K562 (cell line): ENCODE measurements around the gene GPR4. TPM values are rescaled to one million over a fixed set of nuclear protein-coding genes. Genes with fewer than 3 reads are reported as not detected.
A peak's percentile ranks its signal among the peaks of the same experiment; 100 is the strongest.

Experiments used
- AFF4 ChIP-seq: sonication (generic); formaldehyde crosslinking; IDR thresholded peaks from 2 replicates; pipeline ENCODE4 v1.8.0; 2023; ENCODE audit warnings: mild to moderate bottlenecking, missing genetic modification reagents
- CHD4 ChIP-seq: fragments of 200-600 bp; sonication (generic); IDR thresholded peaks from 3 replicates; pipeline ENCODE4 v1.6.1; 2012; ENCODE audit warnings: low read depth, mild to moderate bottlenecking, mixed read lengths, low read length, inconsistent platforms; ENCODE audit not compliant: insufficient read depth, insufficient replicate concordance, poor library complexity, severe bottlenecking
- ETV1 ChIP-seq: fragments of 450-650 bp; conservative IDR thresholded peaks from 2 replicates; pipeline ENCODE4 v1.6.1; 2016; ENCODE audit warnings: missing genetic modification characterization, control low read depth, low read depth, missing compliant biosample characterization
- NFE2L1 ChIP-seq: fragments of 450-650 bp; IDR thresholded peaks from 2 replicates; pipeline ENCODE4 v1.6.1; 2016; ENCODE audit warnings: missing genetic modification characterization, low read depth, mild to moderate bottlenecking, missing compliant biosample characterization, moderate library complexity, borderline replicate concordance
- PBX2 ChIP-seq, 2 experiments: IDR thresholded peaks in 1 of 2; conservative IDR thresholded peaks in 1 of 2; 2 replicates each; pipeline ENCODE4 v1.6.1; 2016; ENCODE audit warnings: low read depth in 2 of 2, mild to moderate bottlenecking in 1 of 2, missing compliant biosample characterization in 1 of 2, missing genetic modification characterization in 1 of 2, moderate library complexity in 1 of 2
- PHB2 ChIP-seq: fragments of 450-650 bp; IDR thresholded peaks from 2 replicates; pipeline ENCODE4 v1.6.1; 2017; ENCODE audit warnings: low read depth
- POLR2A ChIP-seq: fragments of 450-650 bp; conservative IDR thresholded peaks from 2 replicates; pipeline ENCODE4 v1.6.1; 2016
- POU5F1 ChIP-seq: fragments of 150-350 bp; IDR thresholded peaks from 2 replicates; pipeline ENCODE4 v1.6.1; 2014; ENCODE audit warnings: borderline replicate concordance, low read length, low read depth, mild to moderate bottlenecking; ENCODE audit not compliant: partially characterized antibody
- SIN3A ChIP-seq, 2 experiments: fragments of 150-350 bp in 1 of 2; IDR thresholded peaks; 2 replicates each; pipeline ENCODE4 v1.6.1; 2011 to 2016; ENCODE audit warnings: borderline replicate concordance in 2 of 2, low read depth in 2 of 2, low read length in 2 of 2, mild to moderate bottlenecking in 2 of 2, moderate library complexity in 2 of 2; ENCODE audit not compliant: control insufficient read depth in 1 of 2
- SPI1 ChIP-seq: IDR thresholded peaks from 2 replicates; pipeline ENCODE4 v1.6.1; 2011; ENCODE audit warnings: low read depth, low read length, control low read depth, borderline replicate concordance
- ZNF766 ChIP-seq: fragments of 200-800 bp; sonication (Bioruptor generic); conservative IDR thresholded peaks from 2 replicates; pipeline ENCODE4 v1.6.1; 2016; ENCODE audit warnings: missing genetic modification characterization, missing compliant biosample characterization
- polyA plus RNA-seq, 8 experiments: library from polyadenylated mRNA; depleted of rRNA in 4 of 8; stranded (reverse) in 5 of 8; unstranded in 3 of 8; fragments of >200 nt; fragmentation: Nextera tagmentation in 2 of 8; fragmentation: Illumina TruSeq in 1 of 8; extraction: Ambion mirVana in 2 of 8; extraction: Trizol in 1 of 8; gene quantifications; 2 replicates each; pipeline versions ENCODE4 v1.2.1 to v1.2.3, GENCODE V29; 2011 to 2014; ENCODE audit warnings: inconsistent platforms in 1 of 8, missing spikeins in 1 of 8
- total RNA-seq, 7 experiments: library from RNA; depleted of rRNA in 6 of 7; stranded (reverse); fragments of >200 nt in 6 of 7; fragmentation: Illumina TruSeq in 2 of 7; extraction: Trizol in 2 of 7; gene quantifications; 2 replicates each; pipeline versions ENCODE4 v1.2.1 to v1.2.3, GENCODE V29; 2011 to 2021; ENCODE audit warnings: low replicate concordance in 1 of 7
- TF ChIP-seq, protein P1 (sequence below): fragments of 450-650 bp; IDR thresholded peaks from 2 replicates; pipeline ENCODE4 v1.6.1; 2016; ENCODE audit warnings: low read depth

GPR4 gene
- total and polyA plus RNA-seq, 9 of the 15 experiments (the other 6 are each of a cell fraction or from before 2014, with no cell fraction given), result 0.03 to 0.09 (median 0.04) TPM; not detected in 5

DNA sequence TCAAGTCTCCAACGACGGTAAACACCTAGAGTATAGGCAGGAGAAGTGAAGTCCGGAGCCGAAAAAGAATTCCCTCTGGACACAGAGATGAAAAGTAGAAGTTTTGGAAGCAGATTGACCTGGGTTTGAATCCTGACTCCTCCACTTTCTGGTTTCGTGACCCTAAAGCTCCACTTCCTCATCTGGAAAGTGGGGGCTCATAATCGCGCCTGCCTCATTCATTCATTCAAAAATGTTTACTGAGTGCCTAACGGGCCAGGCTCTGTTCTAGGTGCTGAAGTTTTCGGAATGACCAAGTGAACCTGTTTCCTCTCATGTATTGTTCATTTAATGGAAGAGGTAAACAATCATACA is 44.3 kb upstream of the GPR4 start (continued):
- no peak for TF ChIP-seq AFF4 (CRISPR knock-in tag)
- TF ChIP-seq PBX2 (CRISPR knock-in tag; IDR thresholded peaks at IDR 0.05; ENCODE audit: low read depth), result no peak
- no peak for TF ChIP-seq PBX2 (tag; conservative IDR thresholded peaks at IDR 0.05; ENCODE audit: low read depth)
- TF ChIP-seq ZNF766, result no peak
- no peak for TF ChIP-seq NFE2L1
- peak; percentile 44; the same call in 1 of the 2 replicates for TF ChIP-seq POLR2A
- TF ChIP-seq SIN3A (IDR thresholded peaks at IDR 0.05; ENCODE audit: borderline replicate concordance in 2 of 2, control insufficient read depth in 1 of 2, low read depth in 2 of 2, low read length in 2 of 2), result 0 out of 4 replicates have a peak, but pooled peaks of 1 of the 2 experiments have one; percentile 26
- TF ChIP-seq POU5F1, result no peak
- TF ChIP-seq PHB2, result no peak
- TF ChIP-seq, protein P1, sequence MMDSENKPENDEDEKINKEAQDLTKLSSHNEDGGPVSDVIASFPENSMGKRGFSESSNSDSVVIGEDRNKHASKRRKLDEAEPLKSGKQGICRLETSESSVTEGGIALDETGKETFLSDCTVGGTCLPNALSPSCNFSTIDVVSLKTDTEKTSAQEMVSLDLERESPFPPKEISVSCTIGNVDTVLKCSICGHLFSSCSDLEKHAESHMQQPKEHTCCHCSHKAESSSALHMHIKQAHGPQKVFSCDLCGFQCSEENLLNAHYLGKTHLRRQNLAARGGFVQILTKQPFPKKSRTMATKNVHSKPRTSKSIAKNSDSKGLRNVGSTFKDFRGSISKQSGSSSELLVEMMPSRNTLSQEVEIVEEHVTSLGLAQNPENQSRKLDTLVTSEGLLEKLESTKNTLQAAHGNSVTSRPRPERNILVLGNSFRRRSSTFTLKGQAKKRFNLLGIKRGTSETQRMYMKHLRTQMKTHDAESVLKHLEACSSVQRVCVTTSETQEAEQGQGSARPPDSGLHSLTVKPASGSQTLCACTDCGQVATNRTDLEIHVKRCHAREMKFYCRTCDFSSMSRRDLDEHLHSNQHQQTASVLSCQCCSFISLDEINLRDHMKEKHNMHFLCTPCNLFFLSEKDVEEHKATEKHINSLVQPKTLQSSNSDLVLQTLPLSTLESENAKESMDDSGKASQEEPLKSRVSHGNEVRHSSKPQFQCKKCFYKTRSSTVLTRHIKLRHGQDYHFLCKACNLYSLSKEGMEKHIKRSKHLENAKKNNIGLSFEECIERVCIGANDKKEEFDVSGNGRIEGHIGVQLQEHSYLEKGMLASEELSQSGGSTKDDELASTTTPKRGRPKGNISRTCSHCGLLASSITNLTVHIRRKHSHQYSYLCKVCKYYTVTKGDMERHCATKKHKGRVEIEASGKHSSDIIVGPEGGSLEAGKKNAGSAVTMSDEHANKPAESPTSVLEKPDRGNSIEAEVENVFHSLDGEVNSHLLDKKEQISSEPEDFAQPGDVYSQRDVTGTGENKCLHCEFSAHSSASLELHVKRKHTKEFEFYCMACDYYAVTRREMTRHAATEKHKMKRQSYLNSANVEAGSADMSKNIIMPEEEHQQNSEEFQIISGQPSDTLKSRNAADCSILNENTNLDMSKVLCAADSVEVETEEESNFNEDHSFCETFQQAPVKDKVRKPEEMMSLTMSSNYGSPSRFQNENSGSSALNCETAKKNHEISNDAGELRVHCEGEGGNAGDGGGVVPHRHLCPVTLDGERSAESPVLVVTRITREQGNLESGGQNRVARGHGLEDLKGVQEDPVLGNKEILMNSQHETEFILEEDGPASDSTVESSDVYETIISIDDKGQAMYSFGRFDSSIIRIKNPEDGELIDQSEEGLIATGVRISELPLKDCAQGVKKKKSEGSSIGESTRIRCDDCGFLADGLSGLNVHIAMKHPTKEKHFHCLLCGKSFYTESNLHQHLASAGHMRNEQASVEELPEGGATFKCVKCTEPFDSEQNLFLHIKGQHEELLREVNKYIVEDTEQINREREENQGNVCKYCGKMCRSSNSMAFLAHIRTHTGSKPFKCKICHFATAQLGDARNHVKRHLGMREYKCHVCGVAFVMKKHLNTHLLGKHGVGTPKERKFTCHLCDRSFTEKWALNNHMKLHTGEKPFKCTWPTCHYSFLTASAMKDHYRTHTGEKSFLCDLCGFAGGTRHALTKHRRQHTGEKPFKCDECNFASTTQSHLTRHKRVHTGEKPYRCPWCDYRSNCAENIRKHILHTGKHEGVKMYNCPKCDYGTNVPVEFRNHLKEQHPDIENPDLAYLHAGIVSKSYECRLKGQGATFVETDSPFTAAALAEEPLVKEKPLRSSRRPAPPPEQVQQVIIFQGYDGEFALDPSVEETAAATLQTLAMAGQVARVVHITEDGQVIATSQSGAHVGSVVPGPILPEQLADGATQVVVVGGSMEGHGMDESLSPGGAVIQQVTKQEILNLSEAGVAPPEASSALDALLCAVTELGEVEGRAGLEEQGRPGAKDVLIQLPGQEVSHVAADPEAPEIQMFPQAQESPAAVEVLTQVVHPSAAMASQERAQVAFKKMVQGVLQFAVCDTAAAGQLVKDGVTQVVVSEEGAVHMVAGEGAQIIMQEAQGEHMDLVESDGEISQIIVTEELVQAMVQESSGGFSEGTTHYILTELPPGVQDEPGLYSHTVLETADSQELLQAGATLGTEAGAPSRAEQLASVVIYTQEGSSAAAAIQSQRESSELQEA, result no peak
- peak; percentile 70 for TF ChIP-seq CHD4
- peak; percentile 92 for TF ChIP-seq SPI1
- TF ChIP-seq ETV1, result 0 out of 2 replicates have a peak, but pooled peaks have one; percentile 5
